Fibroblast of skin of right quadriceps (primary cell): ENCODE measurements around the gene SPEM3.
A peak's percentile ranks its signal among the peaks of the same experiment; 100 is the strongest.

Experiments
- DNase-seq: peaks from one replicate; pipeline ENCODE4 v3.0.0-alpha.2; 2013

The SPEM3 gene

GRCh38 chr17:7423679-7424078, 5.0 kb upstream of the SPEM3 start:
- no peak for DNase-seq

- DNase-seq: no peak
Measured at GRCh38 chr17:7425316-7425715, 3.3 kb upstream of the SPEM3 start, which contains the start of gene SPEM2. TSS of gene SPEM2 (plus strand) at chr17:7425616. CDS start at chr17:7425689, 73 bp downstream.

- no peak for DNase-seq
Measured at GRCh38 chr17:7425756-7426155, 2.9 kb upstream of the SPEM3 start.

- no peak for DNase-seq
Measured at GRCh38 chr17:7426203-7426863, 2.3 kb upstream of the SPEM3 start.

- no peak for DNase-seq
Measured at GRCh38 chr17:7426896-7427489, 1.7 kb upstream of the SPEM3 start.

DNA sequence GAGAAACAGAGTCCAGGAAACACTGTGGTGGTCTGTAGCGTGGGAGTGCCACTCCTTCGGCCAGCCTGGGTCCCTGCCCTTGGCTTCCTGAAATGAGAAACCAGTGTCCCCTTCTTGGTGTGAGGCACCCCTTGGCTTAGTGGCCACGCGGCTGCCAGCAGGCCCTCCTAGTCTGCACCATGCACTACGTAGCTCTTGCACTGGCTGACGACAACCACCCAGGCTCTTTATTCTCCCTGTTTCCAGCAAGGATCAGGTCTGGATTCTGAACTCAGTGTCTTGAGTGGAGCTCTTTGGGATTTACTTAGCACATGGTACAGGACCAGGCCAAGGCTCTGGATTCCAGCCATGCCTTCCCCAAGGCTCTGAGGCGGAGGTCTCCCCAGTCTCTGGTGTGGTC, 1.1 kb upstream of the SPEM3 start:
- no peak for DNase-seq

GRCh38 chr17:7429722-7430121, 1.1 kb downstream of the SPEM3 start:
- DNase-seq: no peak

DNA sequence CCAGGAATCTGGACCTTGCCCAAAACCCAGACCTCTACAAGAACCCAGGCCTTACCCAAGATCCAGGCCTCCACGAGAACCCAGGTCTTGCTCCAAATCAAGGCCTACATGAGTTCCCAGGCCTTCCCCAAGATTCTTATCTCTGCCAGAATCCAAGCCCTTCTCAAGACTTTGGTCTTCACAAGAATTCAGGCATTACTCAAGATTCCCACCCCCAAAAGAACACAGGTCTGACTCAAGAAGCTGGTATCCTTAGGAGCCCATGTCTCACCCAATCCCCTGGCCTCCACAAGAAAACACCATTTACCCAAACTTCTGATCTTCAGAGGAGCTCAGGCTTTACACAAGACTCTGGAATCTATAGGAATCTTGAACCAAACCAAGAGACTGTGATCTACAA, 2.6 kb downstream of the SPEM3 start:
- no peak for DNase-seq

DNA sequence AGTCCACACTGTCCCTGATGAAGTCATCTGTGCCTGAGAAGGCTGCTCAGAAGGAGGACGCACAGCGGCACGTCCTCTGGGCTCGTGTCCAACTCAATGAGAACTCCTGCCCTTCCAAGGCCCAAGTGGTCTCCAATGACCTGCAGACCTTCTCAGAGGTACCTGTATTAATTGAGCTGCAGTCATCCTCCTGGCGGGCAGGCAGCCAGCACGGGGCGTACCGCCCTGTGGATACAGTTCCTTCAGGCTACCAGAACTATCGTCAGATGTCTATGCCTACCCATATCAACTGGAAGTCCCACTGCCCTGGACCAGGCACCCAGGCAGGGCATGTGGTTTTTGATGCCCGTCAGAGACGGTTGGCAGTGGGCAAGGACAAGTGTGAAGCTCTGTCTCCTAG, 3.6 kb downstream of the SPEM3 start:
- no peak for DNase-seq

- no peak for DNase-seq
Measured at GRCh38 chr17:7435676-7436555, 7.3 kb downstream of the SPEM3 start.

DNA sequence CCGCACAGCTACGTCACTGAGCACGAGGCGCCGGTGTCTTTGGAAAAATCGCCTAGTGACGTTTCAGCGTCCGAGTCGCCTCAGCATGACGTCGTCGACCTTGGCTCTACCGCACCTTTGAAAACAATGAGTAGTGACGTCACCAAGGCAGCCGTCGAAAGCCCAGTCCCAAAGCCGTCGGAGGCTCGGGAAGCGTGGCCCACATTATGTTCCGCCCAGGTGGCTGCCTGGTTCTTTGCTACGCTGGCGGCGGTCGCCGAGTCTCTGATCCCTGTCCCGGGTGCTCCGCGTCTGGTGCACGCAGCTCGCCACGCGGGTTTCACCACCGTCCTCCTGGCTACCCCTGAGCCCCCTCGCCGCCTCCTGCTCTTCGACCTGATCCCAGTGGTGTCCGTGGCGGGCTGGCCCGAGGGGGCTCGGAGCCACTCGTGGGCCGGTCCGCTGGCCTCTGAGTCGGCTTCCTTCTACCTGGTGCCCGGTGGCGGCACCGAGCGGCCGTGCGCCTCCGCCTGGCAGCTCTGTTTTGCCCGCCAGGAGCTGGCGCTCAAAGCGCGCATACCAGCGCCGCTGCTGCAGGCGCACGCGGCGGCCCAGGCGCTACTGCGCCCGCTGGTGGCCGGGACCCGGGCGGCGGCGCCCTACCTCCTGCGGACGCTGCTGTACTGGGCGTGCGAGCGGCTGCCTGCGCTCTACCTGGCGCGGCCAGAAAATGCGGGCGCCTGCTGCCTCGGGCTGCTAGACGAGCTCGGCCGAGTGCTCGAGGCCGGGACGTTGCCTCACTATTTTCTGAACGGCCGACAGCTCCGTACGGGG, 8.1 kb downstream of the SPEM3 start:
- peak; percentile 73 for DNase-seq

- no peak for DNase-seq
Measured at GRCh38 chr17:7437369-7437863, 8.8 kb downstream of the SPEM3 start.

GRCh38 chr17:7437950-7438614, 9.4 kb downstream of the SPEM3 start:
- DNase-seq: no peak

GRCh38 chr17:7438656-7439460, 10.2 kb downstream of the SPEM3 start:
- no peak for DNase-seq

DNA sequence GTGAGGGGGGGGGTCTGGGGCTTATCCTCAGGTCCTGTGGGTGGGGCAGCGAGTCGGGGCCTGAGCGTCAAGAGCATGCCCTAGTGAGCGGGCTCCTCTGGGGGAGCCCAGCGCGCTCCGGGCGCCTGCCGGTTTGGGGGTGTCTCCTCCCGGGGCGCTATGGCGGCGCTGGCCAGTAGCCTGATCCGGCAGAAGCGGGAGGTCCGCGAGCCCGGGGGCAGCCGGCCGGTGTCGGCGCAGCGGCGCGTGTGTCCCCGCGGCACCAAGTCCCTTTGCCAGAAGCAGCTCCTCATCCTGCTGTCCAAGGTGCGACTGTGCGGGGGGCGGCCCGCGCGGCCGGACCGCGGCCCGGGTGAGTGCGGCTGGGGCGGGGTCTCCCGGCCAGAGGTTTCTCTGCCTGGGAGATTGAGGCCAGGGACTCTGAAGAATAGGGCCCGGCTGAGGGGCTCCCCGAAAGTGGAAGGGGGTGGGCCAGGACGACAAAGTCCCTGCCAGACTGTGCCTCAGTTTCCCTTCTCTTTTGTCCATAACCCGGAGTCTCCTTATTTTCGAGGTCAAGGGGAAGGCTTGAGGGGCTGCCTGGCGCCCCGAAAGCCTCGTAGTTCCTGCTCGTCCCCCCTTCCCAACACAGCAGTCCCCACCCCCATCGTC, 10.9 kb downstream of the SPEM3 start, which contains the start of gene FGF11:
Gene FGF11 (plus strand): TSS at position 51 of the 651 bp plus-strand sequence. CDS start 109 bp downstream, at position 160.
- no peak for DNase-seq

GRCh38 chr17:7440113-7440833, 11.6 kb downstream of the SPEM3 start:
- no peak for DNase-seq

- DNase-seq: peak; percentile 34
Measured at GRCh38 chr17:7440834-7441195, 12.2 kb downstream of the SPEM3 start.

GRCh38 chr17:7441266-7441665, 12.6 kb downstream of the SPEM3 start:
- DNase-seq: no peak

DNA sequence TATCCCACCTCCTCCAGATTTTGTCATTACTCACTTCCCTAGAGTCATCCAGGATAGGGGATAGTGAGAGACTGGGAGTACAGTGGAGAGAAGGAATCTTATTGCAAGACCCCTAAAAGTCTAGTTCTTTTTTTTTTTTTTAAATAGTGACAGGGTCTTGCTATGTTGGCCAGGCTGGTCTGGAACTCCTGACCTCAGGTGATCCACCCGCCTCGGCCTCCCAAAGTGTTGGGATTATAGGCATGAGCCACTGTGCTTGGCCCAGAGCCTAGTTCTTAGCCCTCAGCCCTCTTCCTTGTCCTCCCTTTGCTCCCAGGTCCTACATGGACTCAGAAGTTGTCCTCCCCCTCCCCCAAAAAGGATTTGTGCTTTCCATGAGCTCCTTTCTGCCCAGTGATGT, 13.5 kb downstream of the SPEM3 start:
- DNase-seq: no peak
